HepG2 (cell line): ENCODE data around the gene ZNF24. TPM values are rescaled to one million over a fixed set of nuclear protein-coding genes. Genes with fewer than 3 reads are reported as not detected.

ENCODE experiments used
- ATF7 ChIP-seq, 2 experiments: fragments of 450-650 bp in 1 of 2; sonication (generic) in 1 of 2; formaldehyde crosslinking in 1 of 2; IDR thresholded peaks; 2 replicates each; pipeline versions ENCODE4 v1.4.0 to v1.6.1; 2016 to 2020; ENCODE audit warnings: antibody characterized with exemption in 1 of 2, mild to moderate bottlenecking in 1 of 2, missing genetic modification reagents in 1 of 2
- HNRNPL ChIP-seq: fragments of 200-400 bp; formaldehyde crosslinking; IDR thresholded peaks from 2 replicates; pipeline ENCODE4 v1.6.1; 2017; ENCODE audit warnings: mild to moderate bottlenecking, low read depth, low read length
- MEIS1 ChIP-seq: sonication (generic); formaldehyde crosslinking; IDR thresholded peaks from 2 replicates; pipeline ENCODE4 v1.9.0; 2021; ENCODE audit warnings: mild to moderate bottlenecking, missing genetic modification reagents, moderate library complexity, borderline replicate concordance
- PAWR ChIP-seq: sonication (generic); formaldehyde crosslinking; IDR thresholded peaks from 2 replicates; pipeline ENCODE4 v1.4.0; 2020; ENCODE audit warnings: missing genetic modification reagents, mild to moderate bottlenecking, borderline replicate concordance
- PHF5A ChIP-seq: IDR thresholded peaks from one replicate; pipeline ENCODE4 v1.6.1; 2018; ENCODE audit warnings: low read depth, missing genetic modification reagents; ENCODE audit not compliant: unreplicated experiment
- PRMT3 ChIP-seq: sonication (generic); formaldehyde crosslinking; IDR thresholded peaks from 2 replicates; pipeline ENCODE4 v1.8.1; 2022; ENCODE audit warnings: low read depth, mild to moderate bottlenecking, moderate library complexity, missing genetic modification reagents, borderline replicate concordance
- SIN3A ChIP-seq: IDR thresholded peaks from 2 replicates; pipeline ENCODE4 v1.6.1; 2011; ENCODE audit warnings: low read depth, mild to moderate bottlenecking, control low read depth, low read length, borderline replicate concordance
- SP1 ChIP-seq, 2 experiments: fragments of 450-650 bp in 1 of 2; sonication (generic) in 1 of 2; formaldehyde crosslinking in 1 of 2; IDR thresholded peaks; 2 replicates each; pipeline versions ENCODE4 v1.4.0 to v1.6.1; 2016 to 2020; ENCODE audit warnings: missing genetic modification reagents in 1 of 2
- THAP11 ChIP-seq: IDR thresholded peaks from 2 replicates; pipeline ENCODE4 v1.6.1; 2016; ENCODE audit warnings: missing biosample characterization, missing genetic modification reagents
- ZNF224 ChIP-seq: sonication (generic); formaldehyde crosslinking; IDR thresholded peaks from 2 replicates; pipeline ENCODE4 v1.5.0; 2020; ENCODE audit warnings: mild to moderate bottlenecking, missing genetic modification reagents
- ZNF383 ChIP-seq: sonication (generic); formaldehyde crosslinking; IDR thresholded peaks from 2 replicates; pipeline ENCODE4 v1.4.0; 2020; ENCODE audit warnings: missing genetic modification reagents, mild to moderate bottlenecking, borderline replicate concordance
- ZNF589 ChIP-seq: sonication (generic); formaldehyde crosslinking; conservative IDR thresholded peaks from 2 replicates; pipeline ENCODE4 v1.8.0; 2022; ENCODE audit warnings: mild to moderate bottlenecking, moderate library complexity, missing genetic modification reagents
- ZNF780A ChIP-seq: sonication (generic); formaldehyde crosslinking; IDR thresholded peaks from 2 replicates; pipeline ENCODE4 v1.8.0; 2022; ENCODE audit warnings: mild to moderate bottlenecking, missing genetic modification reagents, moderate library complexity
- ZSCAN9 ChIP-seq: IDR thresholded peaks from 2 replicates; pipeline ENCODE4 v1.6.1; 2016; ENCODE audit warnings: borderline replicate concordance
- polyA plus RNA-seq, 8 experiments: library from polyadenylated mRNA; depleted of rRNA in 3 of 8; stranded (reverse) in 7 of 8; unstranded in 1 of 8; fragments of >200 nt; fragmentation: Illumina TruSeq in 4 of 8; extraction: Trizol in 4 of 8; gene quantifications; 2 replicates each; pipeline versions ENCODE4 v1.2.1 to v1.2.3, GENCODE V29; 2011 to 2016; ENCODE audit warnings: low read depth in 4 of 8, missing spikeins in 1 of 8, mixed read lengths in 1 of 8; ENCODE audit not compliant: insufficient read depth in 1 of 8
- total RNA-seq, 5 experiments: library from RNA; depleted of rRNA; stranded (reverse); fragments of >200 nt; fragmentation: Illumina TruSeq; extraction: Trizol; gene quantifications; 2 replicates each; pipeline ENCODE4 v1.2.3, GENCODE V29; 2016; ENCODE audit warnings: low read depth in 1 of 5
- TF ChIP-seq, protein P1 (sequence below): sonication (generic); formaldehyde crosslinking; IDR thresholded peaks from 2 replicates; pipeline ENCODE4 v1.5.0; 2020; ENCODE audit warnings: mild to moderate bottlenecking, missing genetic modification reagents
- TF ChIP-seq, protein P2 (sequence below): sonication (generic); formaldehyde crosslinking; IDR thresholded peaks from 2 replicates; pipeline ENCODE4 v1.4.0; 2020; ENCODE audit warnings: mild to moderate bottlenecking, missing genetic modification reagents
- TF ChIP-seq, protein P3 (sequence below): sonication (generic); formaldehyde crosslinking; IDR thresholded peaks from 2 replicates; pipeline ENCODE4 v1.4.0; 2020; ENCODE audit warnings: mild to moderate bottlenecking, missing genetic modification reagents
- TF ChIP-seq, protein P4 (sequence below): sonication (generic); formaldehyde crosslinking; conservative IDR thresholded peaks from 2 replicates; pipeline ENCODE4 v1.4.0; 2020; ENCODE audit warnings: missing genetic modification reagents
- TF ChIP-seq, protein P5 (sequence below): sonication (generic); formaldehyde crosslinking; IDR thresholded peaks from 2 replicates; pipeline ENCODE4 v1.5.1; 2020; ENCODE audit warnings: missing genetic modification reagents, mild to moderate bottlenecking, borderline replicate concordance

ZNF24 gene
- total and polyA plus RNA-seq, 2 of the 13 experiments (the other 11 are each of a cell fraction or from before 2014, with no cell fraction given): 19.5 to 41.1 TPM

DNA sequence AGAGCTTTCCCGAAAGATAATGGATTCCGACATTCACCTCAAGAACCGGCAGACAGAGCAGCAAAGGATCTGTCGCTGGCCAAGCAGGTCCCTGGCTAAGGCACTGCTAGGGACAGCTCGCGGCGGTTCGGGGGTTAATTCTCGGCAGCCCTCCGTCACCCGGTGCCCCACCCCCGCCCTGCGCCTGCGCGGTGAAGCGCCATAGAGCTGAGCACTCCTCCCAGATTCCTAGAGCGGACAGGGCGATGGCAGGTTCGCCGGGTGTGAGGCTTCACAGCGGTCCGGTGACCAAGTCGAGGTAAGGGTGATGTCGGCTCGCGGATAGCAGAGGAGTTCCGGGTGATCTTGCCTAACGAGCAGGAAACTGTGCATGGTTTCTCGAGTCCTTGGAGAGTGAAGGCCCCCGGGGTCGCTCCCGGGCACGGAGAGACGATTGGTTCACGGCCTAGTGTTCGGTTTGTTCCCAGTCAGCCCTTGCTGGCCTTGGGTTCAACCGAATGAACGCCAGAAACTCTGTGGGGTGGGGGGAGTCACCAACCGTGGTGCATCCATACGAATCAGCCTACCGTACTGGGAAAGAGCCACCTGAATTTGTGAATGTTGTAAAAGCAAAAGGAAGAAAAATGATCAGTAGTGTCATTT lies 54.0 kb downstream of the ZNF24 start, which contains the start of gene ZSCAN30 (continued):
- TF ChIP-seq, protein P1, sequence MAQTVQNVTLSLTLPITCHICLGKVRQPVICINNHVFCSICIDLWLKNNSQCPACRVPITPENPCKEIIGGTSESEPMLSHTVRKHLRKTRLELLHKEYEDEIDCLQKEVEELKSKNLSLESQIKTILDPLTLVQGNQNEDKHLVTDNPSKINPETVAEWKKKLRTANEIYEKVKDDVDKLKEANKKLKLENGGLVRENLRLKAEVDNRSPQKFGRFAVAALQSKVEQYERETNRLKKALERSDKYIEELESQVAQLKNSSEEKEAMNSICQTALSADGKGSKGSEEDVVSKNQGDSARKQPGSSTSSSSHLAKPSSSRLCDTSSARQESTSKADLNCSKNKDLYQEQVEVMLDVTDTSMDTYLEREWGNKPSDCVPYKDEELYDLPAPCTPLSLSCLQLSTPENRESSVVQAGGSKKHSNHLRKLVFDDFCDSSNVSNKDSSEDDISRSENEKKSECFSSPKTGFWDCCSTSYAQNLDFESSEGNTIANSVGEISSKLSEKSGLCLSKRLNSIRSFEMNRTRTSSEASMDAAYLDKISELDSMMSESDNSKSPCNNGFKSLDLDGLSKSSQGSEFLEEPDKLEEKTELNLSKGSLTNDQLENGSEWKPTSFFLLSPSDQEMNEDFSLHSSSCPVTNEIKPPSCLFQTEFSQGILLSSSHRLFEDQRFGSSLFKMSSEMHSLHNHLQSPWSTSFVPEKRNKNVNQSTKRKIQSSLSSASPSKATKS (CRISPR knock-in tag): peak; percentile 61; the same call in 1 of the 2 replicates
- TF ChIP-seq ZNF224 (CRISPR knock-in tag): no peak; the same call in 1 of the 2 replicates
- peak; percentile 83; the same call in 1 of the 2 replicates for TF ChIP-seq SIN3A
- TF ChIP-seq, protein P2, sequence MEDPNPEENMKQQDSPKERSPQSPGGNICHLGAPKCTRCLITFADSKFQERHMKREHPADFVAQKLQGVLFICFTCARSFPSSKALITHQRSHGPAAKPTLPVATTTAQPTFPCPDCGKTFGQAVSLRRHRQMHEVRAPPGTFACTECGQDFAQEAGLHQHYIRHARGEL (CRISPR knock-in tag): peak; percentile 77; the same call in 1 of the 2 replicates
- no peak for TF ChIP-seq SP1 (IDR thresholded peaks at IDR 0.05)
- peak; percentile 54; the same call in 1 of the 2 replicates for TF ChIP-seq SP1 (CRISPR knock-in tag; IDR thresholded peaks at IDR 0.05)
- peak; percentile 50 for TF ChIP-seq PHF5A (CRISPR knock-in tag)
- TF ChIP-seq THAP11 (CRISPR knock-in tag): peak; percentile 92
- 0 out of 2 replicates have a peak, but pooled peaks have one; percentile 57 for TF ChIP-seq HNRNPL
- TF ChIP-seq ZNF780A: 0 out of 2 replicates have a peak, but pooled peaks have one; percentile 49
- TF ChIP-seq ATF7 (IDR thresholded peaks at IDR 0.05): no peak
- TF ChIP-seq ATF7 (CRISPR knock-in tag; IDR thresholded peaks at IDR 0.05): peak; percentile 28; the same call in 1 of the 2 replicates
- TF ChIP-seq, protein P3, sequence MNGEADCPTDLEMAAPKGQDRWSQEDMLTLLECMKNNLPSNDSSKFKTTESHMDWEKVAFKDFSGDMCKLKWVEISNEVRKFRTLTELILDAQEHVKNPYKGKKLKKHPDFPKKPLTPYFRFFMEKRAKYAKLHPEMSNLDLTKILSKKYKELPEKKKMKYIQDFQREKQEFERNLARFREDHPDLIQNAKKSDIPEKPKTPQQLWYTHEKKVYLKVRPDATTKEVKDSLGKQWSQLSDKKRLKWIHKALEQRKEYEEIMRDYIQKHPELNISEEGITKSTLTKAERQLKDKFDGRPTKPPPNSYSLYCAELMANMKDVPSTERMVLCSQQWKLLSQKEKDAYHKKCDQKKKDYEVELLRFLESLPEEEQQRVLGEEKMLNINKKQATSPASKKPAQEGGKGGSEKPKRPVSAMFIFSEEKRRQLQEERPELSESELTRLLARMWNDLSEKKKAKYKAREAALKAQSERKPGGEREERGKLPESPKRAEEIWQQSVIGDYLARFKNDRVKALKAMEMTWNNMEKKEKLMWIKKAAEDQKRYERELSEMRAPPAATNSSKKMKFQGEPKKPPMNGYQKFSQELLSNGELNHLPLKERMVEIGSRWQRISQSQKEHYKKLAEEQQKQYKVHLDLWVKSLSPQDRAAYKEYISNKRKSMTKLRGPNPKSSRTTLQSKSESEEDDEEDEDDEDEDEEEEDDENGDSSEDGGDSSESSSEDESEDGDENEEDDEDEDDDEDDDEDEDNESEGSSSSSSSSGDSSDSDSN (CRISPR knock-in tag): peak; percentile 72
- TF ChIP-seq PRMT3 (CRISPR knock-in tag): no peak
- TF ChIP-seq PAWR (CRISPR knock-in tag): no peak
- no peak for TF ChIP-seq ZNF383
- 0 out of 2 replicates have a peak, but pooled peaks have one; percentile 65 for TF ChIP-seq ZSCAN9 (CRISPR knock-in tag)
- TF ChIP-seq, protein P4, sequence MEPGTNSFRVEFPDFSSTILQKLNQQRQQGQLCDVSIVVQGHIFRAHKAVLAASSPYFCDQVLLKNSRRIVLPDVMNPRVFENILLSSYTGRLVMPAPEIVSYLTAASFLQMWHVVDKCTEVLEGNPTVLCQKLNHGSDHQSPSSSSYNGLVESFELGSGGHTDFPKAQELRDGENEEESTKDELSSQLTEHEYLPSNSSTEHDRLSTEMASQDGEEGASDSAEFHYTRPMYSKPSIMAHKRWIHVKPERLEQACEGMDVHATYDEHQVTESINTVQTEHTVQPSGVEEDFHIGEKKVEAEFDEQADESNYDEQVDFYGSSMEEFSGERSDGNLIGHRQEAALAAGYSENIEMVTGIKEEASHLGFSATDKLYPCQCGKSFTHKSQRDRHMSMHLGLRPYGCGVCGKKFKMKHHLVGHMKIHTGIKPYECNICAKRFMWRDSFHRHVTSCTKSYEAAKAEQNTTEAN (CRISPR knock-in tag): no peak
- TF ChIP-seq MEIS1: peak; percentile 86; the same call in 1 of the 2 replicates
- 0 out of 2 replicates have a peak, but pooled peaks have one; percentile 15 for TF ChIP-seq ZNF589 (CRISPR knock-in tag)
- TF ChIP-seq, protein P5, sequence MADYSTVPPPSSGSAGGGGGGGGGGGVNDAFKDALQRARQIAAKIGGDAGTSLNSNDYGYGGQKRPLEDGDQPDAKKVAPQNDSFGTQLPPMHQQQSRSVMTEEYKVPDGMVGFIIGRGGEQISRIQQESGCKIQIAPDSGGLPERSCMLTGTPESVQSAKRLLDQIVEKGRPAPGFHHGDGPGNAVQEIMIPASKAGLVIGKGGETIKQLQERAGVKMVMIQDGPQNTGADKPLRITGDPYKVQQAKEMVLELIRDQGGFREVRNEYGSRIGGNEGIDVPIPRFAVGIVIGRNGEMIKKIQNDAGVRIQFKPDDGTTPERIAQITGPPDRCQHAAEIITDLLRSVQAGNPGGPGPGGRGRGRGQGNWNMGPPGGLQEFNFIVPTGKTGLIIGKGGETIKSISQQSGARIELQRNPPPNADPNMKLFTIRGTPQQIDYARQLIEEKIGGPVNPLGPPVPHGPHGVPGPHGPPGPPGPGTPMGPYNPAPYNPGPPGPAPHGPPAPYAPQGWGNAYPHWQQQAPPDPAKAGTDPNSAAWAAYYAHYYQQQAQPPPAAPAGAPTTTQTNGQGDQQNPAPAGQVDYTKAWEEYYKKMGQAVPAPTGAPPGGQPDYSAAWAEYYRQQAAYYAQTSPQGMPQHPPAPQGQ (CRISPR knock-in tag): no peak
